HL-60 (cell line): Measurements from ENCODE around the gene PRKCG.

ENCODE experiments used
- DNase-seq, 2 experiments: peaks; one replicate each; pipeline ENCODE4 v3.0.0-alpha.2; 2010 to 2020; ENCODE audit warnings: low read depth in 1 of 2, low spot score in 1 of 2
- H3K27ac ChIP-seq: fragments of 250-450 bp; sonication (Bioruptor Pico); replicated peaks from 2 replicates; pipeline ENCODE4 v1.5.1; 2020; ENCODE audit warnings: mild to moderate bottlenecking, moderate library complexity
- H3K27me3 ChIP-seq: fragments of 250-450 bp; sonication (Bioruptor Pico); 2 replicates; pipeline ENCODE4 v1.5.1; 2021; ENCODE audit warnings: mild to moderate bottlenecking, moderate library complexity; ENCODE audit not compliant: insufficient read depth, poor library complexity, severe bottlenecking
- H3K4me3 ChIP-seq: replicated peaks from 2 replicates; pipeline ENCODE4 v1.5.1; 2011; ENCODE audit warnings: mild to moderate bottlenecking, control low read depth, low read length; ENCODE audit not compliant: insufficient read depth
- GABPA ChIP-seq: IDR thresholded peaks from 2 replicates; pipeline ENCODE4 v1.6.1; 2012; ENCODE audit warnings: low read depth
- POLR2AphosphoS5 ChIP-seq: IDR thresholded peaks from 2 replicates; pipeline ENCODE4 v1.6.1; 2012; ENCODE audit warnings: low read depth
- REST ChIP-seq: IDR thresholded peaks from 2 replicates; pipeline ENCODE4 v1.6.1; 2012; ENCODE audit warnings: low read depth; ENCODE audit not compliant: insufficient replicate concordance
- SPI1 ChIP-seq: IDR thresholded peaks from 2 replicates; pipeline ENCODE4 v1.6.1; 2012; ENCODE audit warnings: low read depth, mild to moderate bottlenecking, borderline replicate concordance
- TF ChIP-seq, protein P1 (sequence below): IDR thresholded peaks from one replicate; pipeline ENCODE4 v1.5.1; 2011; ENCODE audit warnings: low read length, control low read depth, inconsistent platforms; ENCODE audit not compliant: insufficient read depth

Gene PRKCG

GRCh38 chr19:53866865-53867224, 15.2 kb upstream of the PRKCG start:
- H3K27me3 ChIP-seq = no peaks in the 10 kb centered on the region
- no peak overlapping the region for H3K4me3 ChIP-seq
- no peak for DNase-seq
- H3K27ac ChIP-seq = peak overlapping the region; percentile 89
- TF ChIP-seq SPI1 (no peak), REST (no peak), POLR2AphosphoS5 (no peak), GABPA (no peak)
- TF ChIP-seq, protein P1, sequence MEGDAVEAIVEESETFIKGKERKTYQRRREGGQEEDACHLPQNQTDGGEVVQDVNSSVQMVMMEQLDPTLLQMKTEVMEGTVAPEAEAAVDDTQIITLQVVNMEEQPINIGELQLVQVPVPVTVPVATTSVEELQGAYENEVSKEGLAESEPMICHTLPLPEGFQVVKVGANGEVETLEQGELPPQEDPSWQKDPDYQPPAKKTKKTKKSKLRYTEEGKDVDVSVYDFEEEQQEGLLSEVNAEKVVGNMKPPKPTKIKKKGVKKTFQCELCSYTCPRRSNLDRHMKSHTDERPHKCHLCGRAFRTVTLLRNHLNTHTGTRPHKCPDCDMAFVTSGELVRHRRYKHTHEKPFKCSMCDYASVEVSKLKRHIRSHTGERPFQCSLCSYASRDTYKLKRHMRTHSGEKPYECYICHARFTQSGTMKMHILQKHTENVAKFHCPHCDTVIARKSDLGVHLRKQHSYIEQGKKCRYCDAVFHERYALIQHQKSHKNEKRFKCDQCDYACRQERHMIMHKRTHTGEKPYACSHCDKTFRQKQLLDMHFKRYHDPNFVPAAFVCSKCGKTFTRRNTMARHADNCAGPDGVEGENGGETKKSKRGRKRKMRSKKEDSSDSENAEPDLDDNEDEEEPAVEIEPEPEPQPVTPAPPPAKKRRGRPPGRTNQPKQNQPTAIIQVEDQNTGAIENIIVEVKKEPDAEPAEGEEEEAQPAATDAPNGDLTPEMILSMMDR = no peak

GRCh38 chr19:53867225-53868090, 14.5 kb upstream of the PRKCG start, which contains the start of gene MYADM:
Gene MYADM (plus strand): TSS chr19:53867883. CDS start chr19:53873530, 5,647 bp downstream.
- no peak for TF ChIP-seq GABPA
- peak; percentile 32; the same call in 1 of the 2 replicates for TF ChIP-seq SPI1
- no peak for TF ChIP-seq REST
- TF ChIP-seq, protein P1 = no peak
- TF ChIP-seq POLR2AphosphoS5 = peak; percentile 37; the same call in 1 of the 2 replicates
- DNase-seq = peak; percentile 96 to 98
- no peaks in the 10 kb centered on the region for H3K27me3 ChIP-seq
- peak within 1 kb of the TSS; percentile 52 for H3K4me3 ChIP-seq
- peak within 1 kb of the TSS; percentile 95 for H3K27ac ChIP-seq

DNA sequence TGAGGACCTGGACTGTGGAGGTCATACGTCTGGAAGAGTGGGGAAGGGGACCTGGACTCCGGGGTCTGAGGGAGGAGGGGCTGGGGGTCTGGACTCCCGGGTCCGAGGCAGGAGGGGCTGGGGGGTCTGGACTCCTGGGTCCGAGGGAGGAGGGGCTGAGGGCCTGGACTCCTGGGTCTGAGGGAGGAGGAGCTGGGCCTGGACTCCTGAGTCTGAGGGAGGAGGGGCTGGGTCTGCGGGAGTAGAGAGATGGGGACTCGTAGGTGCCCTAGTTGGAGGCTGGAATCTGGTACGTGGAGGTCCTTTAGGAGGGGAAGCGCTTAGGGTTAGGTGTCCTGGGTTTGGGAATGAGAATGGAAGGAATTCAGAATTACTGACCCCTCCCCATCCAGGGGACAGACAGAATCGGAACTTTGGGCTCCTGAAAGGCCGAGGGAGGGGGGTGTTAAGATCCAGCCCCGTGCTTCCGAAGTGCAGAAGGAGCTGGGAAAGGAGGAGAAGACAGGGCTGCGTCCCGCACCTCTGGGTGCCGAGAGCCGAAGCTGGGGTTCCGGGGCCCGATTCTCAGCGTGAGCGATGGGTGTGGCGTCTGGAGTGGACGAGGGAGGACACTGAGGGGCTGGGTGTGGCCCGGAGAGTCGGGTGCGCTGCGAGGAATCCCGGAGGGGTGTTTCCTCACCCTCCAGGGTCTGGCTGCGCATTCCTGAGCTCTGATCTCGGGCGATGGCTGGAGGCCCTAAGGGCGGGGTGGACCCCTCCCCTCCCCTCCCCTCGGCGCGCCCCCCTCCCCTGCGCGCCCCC, 13.7 kb upstream of the PRKCG start:
- no peak for TF ChIP-seq REST
- TF ChIP-seq POLR2AphosphoS5 = peak; percentile 15; the same call in 1 of the 2 replicates
- TF ChIP-seq, protein P1 = no peak
- no peak for TF ChIP-seq GABPA
- Histone ChIP-seq H3K27ac (peak overlapping the region; percentile 95), H3K27me3 (no peaks in the 10 kb centered on the region), H3K4me3 (peak overlapping the region; percentile 52)
- peak in 1 of 2 experiments; percentile 45 for DNase-seq
